ENCODE results near the gene GRIA1. TPM values are rescaled to one million over a fixed set of nuclear protein-coding genes. Genes with fewer than 3 reads are reported as not detected.

GRIA1 gene
- total RNA-seq, 1 experiment from 2014 or later, result 0.81 TPM

DNA sequence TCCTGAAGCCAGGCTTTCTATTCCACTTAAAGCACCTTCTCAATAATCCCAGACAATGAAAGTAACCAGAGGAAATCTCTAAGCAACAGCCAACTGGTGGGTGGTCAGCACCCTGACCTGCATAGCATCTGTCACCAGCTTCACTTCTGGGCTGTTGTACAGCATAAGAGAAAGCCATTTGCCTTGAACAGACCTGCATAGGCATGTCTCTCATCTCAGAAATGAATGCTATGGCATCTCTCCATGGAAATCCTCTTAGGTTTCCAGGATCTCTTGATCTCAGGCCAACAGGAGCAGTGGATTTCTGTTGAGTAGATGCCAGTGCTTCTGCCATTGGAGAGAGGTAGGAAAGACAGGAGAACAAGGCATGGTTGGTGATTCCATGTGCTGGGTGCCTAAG, 213.6 kb downstream of the GRIA1 start (continued):
- TF ChIP-seq ELF4 (CRISPR knock-in tag; IDR thresholded peaks at IDR 0.05; ENCODE audit: low read depth), result no peak
- TF ChIP-seq, protein P1, sequence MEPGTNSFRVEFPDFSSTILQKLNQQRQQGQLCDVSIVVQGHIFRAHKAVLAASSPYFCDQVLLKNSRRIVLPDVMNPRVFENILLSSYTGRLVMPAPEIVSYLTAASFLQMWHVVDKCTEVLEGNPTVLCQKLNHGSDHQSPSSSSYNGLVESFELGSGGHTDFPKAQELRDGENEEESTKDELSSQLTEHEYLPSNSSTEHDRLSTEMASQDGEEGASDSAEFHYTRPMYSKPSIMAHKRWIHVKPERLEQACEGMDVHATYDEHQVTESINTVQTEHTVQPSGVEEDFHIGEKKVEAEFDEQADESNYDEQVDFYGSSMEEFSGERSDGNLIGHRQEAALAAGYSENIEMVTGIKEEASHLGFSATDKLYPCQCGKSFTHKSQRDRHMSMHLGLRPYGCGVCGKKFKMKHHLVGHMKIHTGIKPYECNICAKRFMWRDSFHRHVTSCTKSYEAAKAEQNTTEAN (CRISPR knock-in tag; IDR thresholded peaks at IDR 0.05), result no peak
- TF ChIP-seq SMAD3 (CRISPR knock-in tag; IDR thresholded peaks at IDR 0.05; ENCODE audit: borderline replicate concordance), result no peak
- TF ChIP-seq, protein P2, sequence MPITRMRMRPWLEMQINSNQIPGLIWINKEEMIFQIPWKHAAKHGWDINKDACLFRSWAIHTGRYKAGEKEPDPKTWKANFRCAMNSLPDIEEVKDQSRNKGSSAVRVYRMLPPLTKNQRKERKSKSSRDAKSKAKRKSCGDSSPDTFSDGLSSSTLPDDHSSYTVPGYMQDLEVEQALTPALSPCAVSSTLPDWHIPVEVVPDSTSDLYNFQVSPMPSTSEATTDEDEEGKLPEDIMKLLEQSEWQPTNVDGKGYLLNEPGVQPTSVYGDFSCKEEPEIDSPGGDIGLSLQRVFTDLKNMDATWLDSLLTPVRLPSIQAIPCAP (CRISPR knock-in tag; IDR thresholded peaks at IDR 0.05), result no peak
- TF ChIP-seq ZNF423 (CRISPR knock-in tag; IDR thresholded peaks at IDR 0.05), result no peak
- TF ChIP-seq, protein P3, sequence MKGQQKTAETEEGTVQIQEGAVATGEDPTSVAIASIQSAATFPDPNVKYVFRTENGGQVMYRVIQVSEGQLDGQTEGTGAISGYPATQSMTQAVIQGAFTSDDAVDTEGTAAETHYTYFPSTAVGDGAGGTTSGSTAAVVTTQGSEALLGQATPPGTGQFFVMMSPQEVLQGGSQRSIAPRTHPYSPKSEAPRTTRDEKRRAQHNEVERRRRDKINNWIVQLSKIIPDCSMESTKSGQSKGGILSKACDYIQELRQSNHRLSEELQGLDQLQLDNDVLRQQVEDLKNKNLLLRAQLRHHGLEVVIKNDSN (CRISPR knock-in tag; IDR thresholded peaks at IDR 0.05), result no peak
- TF ChIP-seq ZNF317 (CRISPR knock-in tag; IDR thresholded peaks at IDR 0.05; ENCODE audit: borderline replicate concordance, low read depth), result no peak
- TF ChIP-seq NR2C2 (CRISPR knock-in tag; IDR thresholded peaks at IDR 0.05), result no peak

DNA sequence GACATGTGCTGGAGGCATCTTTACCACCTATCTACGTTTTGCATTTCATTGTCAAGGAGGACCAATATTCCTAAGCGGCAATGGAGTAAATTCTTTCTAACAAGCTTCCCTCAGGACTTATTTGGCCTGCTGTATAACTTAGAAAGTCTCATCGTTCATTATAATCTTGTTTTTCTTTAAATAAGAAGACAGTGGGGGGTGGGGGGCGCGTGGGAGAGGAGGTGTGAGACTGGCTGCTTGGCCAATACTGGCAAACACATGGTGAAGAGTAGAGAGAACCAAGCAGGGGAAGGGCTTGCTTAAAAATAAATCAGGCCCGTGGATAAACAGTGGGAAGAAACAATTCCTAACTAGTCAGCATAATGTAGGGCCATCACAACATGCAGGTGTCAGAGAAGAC, 217.2 kb downstream of the GRIA1 start:
- H3K27ac Mint-ChIP-seq, result no peak overlapping the region
- H3K27me3 Mint-ChIP-seq (ENCODE audit: low read depth), result no peaks in the 10 kb centered on the region
- POLR2A ChIA-PET, result no interaction called here
- H3K4me3 Mint-ChIP-seq, result no peak overlapping the region
- peaks cover 5% of the 10 kb centered on the region for H3K4me1 Mint-ChIP-seq
- no peaks in the 10 kb centered on the region for H3K9me3 Mint-ChIP-seq
- H3K36me3 Mint-ChIP-seq, result no peaks in the 10 kb centered on the region
- TF ChIP-seq CBFB (CRISPR knock-in tag; IDR thresholded peaks at IDR 0.05; ENCODE audit: low read depth) (no peak), FOXP1 (CRISPR knock-in tag; IDR thresholded peaks at IDR 0.05; ENCODE audit: borderline replicate concordance) (no peak), ZNF263 (CRISPR knock-in tag; IDR thresholded peaks at IDR 0.05; ENCODE audit: low read depth) (no peak), HMGA2 (CRISPR knock-in tag; IDR thresholded peaks at IDR 0.05) (no peak), CREM (CRISPR knock-in tag; IDR thresholded peaks at IDR 0.05) (no peak), NFYB (CRISPR knock-in tag; conservative IDR thresholded peaks at IDR 0.05; ENCODE audit: low read depth) (no peak), NR3C1 (CRISPR knock-in tag; conservative IDR thresholded peaks at IDR 0.05; ENCODE audit: low read depth) (no peak), ZNF121 (CRISPR knock-in tag; IDR thresholded peaks at IDR 0.05) (no peak), KAT7 (CRISPR knock-in tag; IDR thresholded peaks at IDR 0.05; ENCODE audit: borderline replicate concordance) (no peak), TEAD4 (CRISPR knock-in tag; IDR thresholded peaks at IDR 0.05) (no peak)
- TF ChIP-seq, protein P3 (CRISPR knock-in tag; IDR thresholded peaks at IDR 0.05), result no peak
- TF ChIP-seq, protein P4, sequence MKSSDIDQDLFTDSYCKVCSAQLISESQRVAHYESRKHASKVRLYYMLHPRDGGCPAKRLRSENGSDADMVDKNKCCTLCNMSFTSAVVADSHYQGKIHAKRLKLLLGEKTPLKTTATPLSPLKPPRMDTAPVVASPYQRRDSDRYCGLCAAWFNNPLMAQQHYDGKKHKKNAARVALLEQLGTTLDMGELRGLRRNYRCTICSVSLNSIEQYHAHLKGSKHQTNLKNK (CRISPR knock-in tag; IDR thresholded peaks at IDR 0.05), result no peak
- TF ChIP-seq, protein P5, sequence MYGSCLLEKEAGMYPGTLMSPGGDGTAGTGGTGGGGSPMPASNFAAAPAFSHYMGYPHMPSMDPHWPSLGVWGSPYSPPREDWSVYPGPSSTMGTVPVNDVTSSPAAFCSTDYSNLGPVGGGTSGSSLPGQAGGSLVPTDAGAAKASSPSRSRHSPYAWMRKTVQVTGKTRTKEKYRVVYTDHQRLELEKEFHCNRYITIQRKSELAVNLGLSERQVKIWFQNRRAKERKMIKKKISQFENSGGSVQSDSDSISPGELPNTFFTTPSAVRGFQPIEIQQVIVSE (CRISPR knock-in tag; IDR thresholded peaks at IDR 0.05; ENCODE audit: borderline replicate concordance), result no peak
- no peak for ATAC-seq
- CTCF ChIA-PET, result no interaction called here
- no peak for DNase-seq (ENCODE audit: low spot score)

DNA sequence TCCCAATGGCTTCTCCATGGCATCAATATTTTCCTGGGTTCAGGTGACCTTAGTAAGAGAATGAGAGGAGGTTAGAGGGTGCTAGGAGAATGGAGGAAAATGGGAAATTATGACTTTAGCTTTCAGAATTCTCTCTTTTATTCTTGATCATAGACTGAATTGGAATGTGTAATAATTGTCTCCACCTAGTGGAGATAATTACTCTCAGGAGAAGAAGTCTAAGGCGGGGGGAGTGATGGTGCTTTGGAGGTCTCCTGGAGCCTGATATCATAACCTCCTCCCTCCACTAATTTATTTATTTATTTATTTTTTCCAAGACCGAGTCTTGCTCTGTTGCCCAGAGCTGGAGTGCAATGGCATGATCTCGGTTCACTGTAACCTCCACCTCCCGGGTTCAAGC, 221.3 kb downstream of the GRIA1 start:
- DNase-seq (ENCODE audit: low spot score) (no peak), ATAC-seq (no peak)
- H3K27ac Mint-ChIP-seq, result no peak overlapping the region
- no peak overlapping the region for H3K4me3 Mint-ChIP-seq
- H3K4me1 Mint-ChIP-seq, result no peaks in the 10 kb centered on the region
- ChIA-PET POLR2A (no interaction called here), CTCF (interaction anchor here (0.7 kb wide), 1 partner anchor 253 kb away, joined by 3 read pairs; no protein-coding TSS in a partner anchor)
- H3K27me3 Mint-ChIP-seq (ENCODE audit: low read depth), result no peaks in the 10 kb centered on the region
- H3K36me3 Mint-ChIP-seq, result no peaks in the 10 kb centered on the region
- no peaks in the 10 kb centered on the region for H3K9me3 Mint-ChIP-seq
- TF ChIP-seq GRHL2 (CRISPR knock-in tag; IDR thresholded peaks at IDR 0.05; ENCODE audit: insufficient replicate concordance, severe bottlenecking) (no peak), ZNF121 (CRISPR knock-in tag; IDR thresholded peaks at IDR 0.05) (no peak), SOX15 (CRISPR knock-in tag; IDR thresholded peaks at IDR 0.05) (no peak), ZNF232 (CRISPR knock-in tag; IDR thresholded peaks at IDR 0.05) (no peak), TCF7 (CRISPR knock-in tag; IDR thresholded peaks at IDR 0.05; ENCODE audit: low read depth) (no peak)
- TF ChIP-seq, protein P6, sequence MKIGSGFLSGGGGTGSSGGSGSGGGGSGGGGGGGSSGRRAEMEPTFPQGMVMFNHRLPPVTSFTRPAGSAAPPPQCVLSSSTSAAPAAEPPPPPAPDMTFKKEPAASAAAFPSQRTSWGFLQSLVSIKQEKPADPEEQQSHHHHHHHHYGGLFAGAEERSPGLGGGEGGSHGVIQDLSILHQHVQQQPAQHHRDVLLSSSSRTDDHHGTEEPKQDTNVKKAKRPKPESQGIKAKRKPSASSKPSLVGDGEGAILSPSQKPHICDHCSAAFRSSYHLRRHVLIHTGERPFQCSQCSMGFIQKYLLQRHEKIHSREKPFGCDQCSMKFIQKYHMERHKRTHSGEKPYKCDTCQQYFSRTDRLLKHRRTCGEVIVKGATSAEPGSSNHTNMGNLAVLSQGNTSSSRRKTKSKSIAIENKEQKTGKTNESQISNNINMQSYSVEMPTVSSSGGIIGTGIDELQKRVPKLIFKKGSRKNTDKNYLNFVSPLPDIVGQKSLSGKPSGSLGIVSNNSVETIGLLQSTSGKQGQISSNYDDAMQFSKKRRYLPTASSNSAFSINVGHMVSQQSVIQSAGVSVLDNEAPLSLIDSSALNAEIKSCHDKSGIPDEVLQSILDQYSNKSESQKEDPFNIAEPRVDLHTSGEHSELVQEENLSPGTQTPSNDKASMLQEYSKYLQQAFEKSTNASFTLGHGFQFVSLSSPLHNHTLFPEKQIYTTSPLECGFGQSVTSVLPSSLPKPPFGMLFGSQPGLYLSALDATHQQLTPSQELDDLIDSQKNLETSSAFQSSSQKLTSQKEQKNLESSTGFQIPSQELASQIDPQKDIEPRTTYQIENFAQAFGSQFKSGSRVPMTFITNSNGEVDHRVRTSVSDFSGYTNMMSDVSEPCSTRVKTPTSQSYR (CRISPR knock-in tag; IDR thresholded peaks at IDR 0.05), result no peak
- TF ChIP-seq, protein P4 (CRISPR knock-in tag; IDR thresholded peaks at IDR 0.05), result no peak
- TF ChIP-seq, protein P7, sequence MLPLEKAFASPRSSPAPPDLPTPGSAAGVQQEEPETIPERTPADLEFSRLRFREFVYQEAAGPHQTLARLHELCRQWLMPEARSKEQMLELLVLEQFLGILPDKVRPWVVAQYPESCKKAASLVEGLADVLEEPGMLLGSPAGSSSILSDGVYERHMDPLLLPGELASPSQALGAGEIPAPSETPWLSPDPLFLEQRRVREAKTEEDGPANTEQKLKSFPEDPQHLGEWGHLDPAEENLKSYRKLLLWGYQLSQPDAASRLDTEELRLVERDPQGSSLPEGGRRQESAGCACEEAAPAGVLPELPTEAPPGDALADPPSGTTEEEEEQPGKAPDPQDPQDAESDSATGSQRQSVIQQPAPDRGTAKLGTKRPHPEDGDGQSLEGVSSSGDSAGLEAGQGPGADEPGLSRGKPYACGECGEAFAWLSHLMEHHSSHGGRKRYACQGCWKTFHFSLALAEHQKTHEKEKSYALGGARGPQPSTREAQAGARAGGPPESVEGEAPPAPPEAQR (CRISPR knock-in tag; IDR thresholded peaks at IDR 0.05), result no peak

Data from WTC11 (cell line).